HG02678 (cell line): ENCODE data around the gene SMIM15.
A peak's percentile ranks its signal among the peaks of the same experiment; 100 is the strongest.
"Not testable (repeated sequence)": the region's sequence is repeated elsewhere in the genome, so short reads cannot be mapped to it uniquely, and the experiment has no call there.

ENCODE experiments used
- ATAC-seq: cut with Tn5 transposase; IDR thresholded peaks from one replicate; pipeline ENCODE4 v1.9.1; 2021; ENCODE audit warnings: mild to moderate bottlenecking, moderate library complexity; ENCODE audit not compliant: unreplicated experiment

Gene SMIM15

GRCh38 chr5:61162010-61162831, at the start of gene SMIM15:
TSS of gene SMIM15 (minus strand) at chr5:61162468. CDS start at chr5:61160171, 2,297 bp downstream.
- ATAC-seq: peak; percentile 97

- ATAC-seq: no peak
These were observed 45.6 kb upstream of the SMIM15 start for GRCh38 chr5:61207884-61208283.

- ATAC-seq: no peak
These were observed 42.7 kb upstream of the SMIM15 start for GRCh38 chr5:61205013-61205412.

- no peak for ATAC-seq
These were observed 39.9 kb upstream of the SMIM15 start for GRCh38 chr5:61202213-61202612.

GRCh38 chr5:61200582-61201155, 38.4 kb upstream of the SMIM15 start:
- ATAC-seq: peak; percentile 50

GRCh38 chr5:61198606-61199005, 36.3 kb upstream of the SMIM15 start:
- ATAC-seq: no peak

GRCh38 chr5:61187826-61188225, 25.6 kb upstream of the SMIM15 start:
- not testable (repeated sequence) for ATAC-seq

- ATAC-seq: not testable (repeated sequence)
These were observed 25.1 kb upstream of the SMIM15 start for GRCh38 chr5:61187352-61187751.

- no peak for ATAC-seq
These were observed 24.4 kb upstream of the SMIM15 start for GRCh38 chr5:61186634-61187033.

GRCh38 chr5:61184708-61185107, 22.4 kb upstream of the SMIM15 start:
- no peak for ATAC-seq

- ATAC-seq: no peak
These were observed 21.3 kb upstream of the SMIM15 start for GRCh38 chr5:61183538-61183937.

- ATAC-seq: no peak
These were observed 20.2 kb upstream of the SMIM15 start for GRCh38 chr5:61182449-61182848.

GRCh38 chr5:61180886-61181285, 18.6 kb upstream of the SMIM15 start:
- no peak for ATAC-seq

- no peak for ATAC-seq
These were observed 16.4 kb upstream of the SMIM15 start for GRCh38 chr5:61178702-61179101.

GRCh38 chr5:61177716-61178115, 15.4 kb upstream of the SMIM15 start:
- ATAC-seq: peak; percentile 88

- no peak for ATAC-seq
These were observed 14.8 kb upstream of the SMIM15 start for GRCh38 chr5:61177070-61177469.

- no peak for ATAC-seq
These were observed 14.4 kb upstream of the SMIM15 start for GRCh38 chr5:61176631-61177030.

GRCh38 chr5:61171479-61171878, 9.2 kb upstream of the SMIM15 start:
- no peak for ATAC-seq

GRCh38 chr5:61168951-61169350, 6.7 kb upstream of the SMIM15 start:
- no peak for ATAC-seq

- ATAC-seq: no peak
These were observed 5.1 kb upstream of the SMIM15 start for GRCh38 chr5:61167382-61167781.

- ATAC-seq: no peak
These were observed 1.6 kb upstream of the SMIM15 start for GRCh38 chr5:61163905-61164304.

GRCh38 chr5:61162832-61163567, 732 bp upstream of the SMIM15 start:
- ATAC-seq: no peak
